GF-D8 (cell line): ENCODE data around the gene CRB2.

ENCODE experiments used
- DNase-seq: peaks from one replicate; lab custom pipeline; 2025; lab: John Stamatoyannopoulos, UW

Gene CRB2

GRCh38 chr9:123364241-123364824 is 8.3 kb downstream of the CRB2 start:
- DNase-seq: no peak

- no peak for DNase-seq
Observed at GRCh38 chr9:123365287-123365880, 9.4 kb downstream of the CRB2 start.

- no peak for DNase-seq
Observed at GRCh38 chr9:123365881-123366528, 10.0 kb downstream of the CRB2 start.

- DNase-seq: no peak
Observed at GRCh38 chr9:123368023-123368422, 12.0 kb downstream of the CRB2 start.

GRCh38 chr9:123368536-123369153 is 12.6 kb downstream of the CRB2 start:
- no peak for DNase-seq

GRCh38 chr9:123369296-123369695 is 13.3 kb downstream of the CRB2 start:
- no peak for DNase-seq

- DNase-seq: no peak
Observed at GRCh38 chr9:123370108-123370507, 14.1 kb downstream of the CRB2 start.

GRCh38 chr9:123370526-123371227 is 14.7 kb downstream of the CRB2 start:
- DNase-seq: no peak

- no peak for DNase-seq
Observed at GRCh38 chr9:123371228-123371584, 15.2 kb downstream of the CRB2 start.

- DNase-seq: no peak
Observed at GRCh38 chr9:123371805-123372590, 16.0 kb downstream of the CRB2 start.

- no peak for DNase-seq
Observed at GRCh38 chr9:123372766-123373446, 16.9 kb downstream of the CRB2 start.

- no peak for DNase-seq
Observed at GRCh38 chr9:123373447-123373923, 17.5 kb downstream of the CRB2 start.

- DNase-seq: no peak
Observed at GRCh38 chr9:123373946-123374345, 17.9 kb downstream of the CRB2 start.

GRCh38 chr9:123375469-123376132 is 19.6 kb downstream of the CRB2 start:
- DNase-seq: no peak

GRCh38 chr9:123376218-123377071 is 20.4 kb downstream of the CRB2 start:
- no peak for DNase-seq

- DNase-seq: no peak
Observed at GRCh38 chr9:123377211-123377971, 21.4 kb downstream of the CRB2 start.

- no peak for DNase-seq
Observed at GRCh38 chr9:123378025-123378424, 22.0 kb downstream of the CRB2 start.

GRCh38 chr9:123378956-123379660 is 23.1 kb downstream of the CRB2 start:
- DNase-seq: no peak
